HepG2 (cell line): ENCODE measurements around the gene PRDX5. TPM values are rescaled to one million over a fixed set of nuclear protein-coding genes. Genes with fewer than 3 reads are reported as not detected.

Experiments used
- CENPT ChIP-seq: sonication (generic); formaldehyde crosslinking; IDR thresholded peaks from 2 replicates; pipeline ENCODE4 v1.8.0; 2022; ENCODE audit warnings: low read depth, mild to moderate bottlenecking, moderate library complexity, missing genetic modification reagents
- CTCF ChIP-seq: sonication (generic); formaldehyde crosslinking; IDR thresholded peaks from 2 replicates; pipeline ENCODE4 v1.5.0; 2020; ENCODE audit warnings: mild to moderate bottlenecking, missing genetic modification reagents, moderate library complexity
- MED1 ChIP-seq: sonication (generic); formaldehyde crosslinking; IDR thresholded peaks from 2 replicates; pipeline ENCODE4 v1.4.0; 2020; ENCODE audit warnings: missing genetic modification reagents
- NFAT5 ChIP-seq: sonication (generic); formaldehyde crosslinking; IDR thresholded peaks from 2 replicates; pipeline ENCODE4 v1.4.0; 2020; ENCODE audit warnings: missing genetic modification reagents
- NFKBIZ ChIP-seq: IDR thresholded peaks from 2 replicates; pipeline ENCODE4 v1.6.1; 2018; ENCODE audit warnings: missing genetic modification reagents, missing compliant biosample characterization
- NR2F6 ChIP-seq, 2 experiments: IDR thresholded peaks; 2 replicates each; pipeline ENCODE4 v1.6.1; 2016; ENCODE audit warnings: antibody characterized with exemption in 1 of 2, mild to moderate bottlenecking in 1 of 2
- PHB2 ChIP-seq: fragments of 450-650 bp; IDR thresholded peaks from 2 replicates; pipeline ENCODE4 v1.6.1; 2018; ENCODE audit not compliant: partially characterized antibody
- SALL2 ChIP-seq: sonication (generic); formaldehyde crosslinking; IDR thresholded peaks from 2 replicates; pipeline ENCODE4 v1.8.1; 2023; ENCODE audit warnings: mild to moderate bottlenecking, missing genetic modification reagents, inconsistent platforms
- TFE3 ChIP-seq: IDR thresholded peaks from 2 replicates; pipeline ENCODE4 v1.6.1; 2016
- ZFP90 ChIP-seq: sonication (generic); formaldehyde crosslinking; IDR thresholded peaks from 2 replicates; pipeline ENCODE4 v1.8.0; 2022; ENCODE audit warnings: missing genetic modification reagents, mild to moderate bottlenecking, inconsistent platforms, borderline replicate concordance
- ZNF20 ChIP-seq: sonication (generic); formaldehyde crosslinking; IDR thresholded peaks from 2 replicates; pipeline ENCODE4 v1.4.0; 2020; ENCODE audit warnings: mild to moderate bottlenecking, moderate library complexity, missing genetic modification reagents
- ZNF331 ChIP-seq: sonication (generic); formaldehyde crosslinking; IDR thresholded peaks from 2 replicates; pipeline ENCODE4 v1.4.0; 2020; ENCODE audit warnings: missing genetic modification reagents
- ZNF501 ChIP-seq: sonication (generic); formaldehyde crosslinking; IDR thresholded peaks from 2 replicates; pipeline ENCODE4 v1.5.1; 2020; ENCODE audit warnings: mild to moderate bottlenecking, moderate library complexity, missing genetic modification reagents
- ZNF678 ChIP-seq: sonication (generic); formaldehyde crosslinking; IDR thresholded peaks from 2 replicates; pipeline ENCODE4 v1.4.0; 2020; ENCODE audit warnings: mild to moderate bottlenecking, missing genetic modification reagents
- ZNF704 ChIP-seq: sonication (generic); formaldehyde crosslinking; IDR thresholded peaks from 2 replicates; pipeline ENCODE4 v1.8.1; 2023; ENCODE audit warnings: mild to moderate bottlenecking, inconsistent platforms, moderate library complexity, missing genetic modification reagents, borderline replicate concordance
- polyA plus RNA-seq, 8 experiments: library from polyadenylated mRNA; depleted of rRNA in 3 of 8; stranded (reverse) in 7 of 8; unstranded in 1 of 8; fragments of >200 nt; fragmentation: Illumina TruSeq in 4 of 8; extraction: Trizol in 4 of 8; gene quantifications; 2 replicates each; pipeline versions ENCODE4 v1.2.1 to v1.2.3, GENCODE V29; 2011 to 2016; ENCODE audit warnings: low read depth in 4 of 8, missing spikeins in 1 of 8, mixed read lengths in 1 of 8; ENCODE audit not compliant: insufficient read depth in 1 of 8
- total RNA-seq, 5 experiments: library from RNA; depleted of rRNA; stranded (reverse); fragments of >200 nt; fragmentation: Illumina TruSeq; extraction: Trizol; gene quantifications; 2 replicates each; pipeline ENCODE4 v1.2.3, GENCODE V29; 2016; ENCODE audit warnings: low read depth in 1 of 5

Gene PRDX5
- total and polyA plus RNA-seq, 2 of the 13 experiments (the other 11 are each of a cell fraction or from before 2014, with no cell fraction given): 215 to 311 TPM

GRCh38 chr11:64305691-64306562 lies 12.0 kb upstream of the PRDX5 start (continued):
- peak; percentile 90 for TF ChIP-seq CTCF (CRISPR knock-in tag)
- 0 out of 2 replicates have a peak, but pooled peaks have one; percentile 46 for TF ChIP-seq ZNF704
- TF ChIP-seq MED1 (CRISPR knock-in tag): no peak
- no peak for TF ChIP-seq PHB2
- TF ChIP-seq NFAT5: no peak
- no peak for TF ChIP-seq ZNF678 (CRISPR knock-in tag)
- TF ChIP-seq ZNF20 (CRISPR knock-in tag): no peak
- peak; percentile 28; the same call in 1 of the 2 replicates for TF ChIP-seq SALL2 (CRISPR knock-in tag)
- TF ChIP-seq ZNF501 (CRISPR knock-in tag): peak; percentile 73
- no peak for TF ChIP-seq NFKBIZ (CRISPR knock-in tag)
- TF ChIP-seq NR2F6 (IDR thresholded peaks at IDR 0.05): peak; percentile 96
- peak; percentile 97 for TF ChIP-seq NR2F6 (CRISPR knock-in tag; IDR thresholded peaks at IDR 0.05)
- no peak for TF ChIP-seq ZFP90 (CRISPR knock-in tag)
- TF ChIP-seq CENPT (CRISPR knock-in tag): 0 out of 2 replicates have a peak, but pooled peaks have one; percentile 31
- no peak for TF ChIP-seq TFE3 (CRISPR knock-in tag)
- TF ChIP-seq ZNF331 (CRISPR knock-in tag): no peak
